Iris pigment epithelial cell (primary cell): ENCODE measurements around the gene NECAP2.
A peak's percentile ranks its signal among the peaks of the same experiment; 100 is the strongest.

Experiments
- DNase-seq: peaks from one replicate; pipeline ENCODE4 v3.0.0-alpha.2; 2011; ENCODE audit warnings: low read depth

Gene NECAP2, protein sequence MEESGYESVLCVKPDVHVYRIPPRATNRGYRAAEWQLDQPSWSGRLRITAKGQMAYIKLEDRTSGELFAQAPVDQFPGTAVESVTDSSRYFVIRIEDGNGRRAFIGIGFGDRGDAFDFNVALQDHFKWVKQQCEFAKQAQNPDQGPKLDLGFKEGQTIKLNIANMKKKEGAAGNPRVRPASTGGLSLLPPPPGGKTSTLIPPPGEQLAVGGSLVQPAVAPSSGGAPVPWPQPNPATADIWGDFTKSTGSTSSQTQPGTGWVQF

DNA sequence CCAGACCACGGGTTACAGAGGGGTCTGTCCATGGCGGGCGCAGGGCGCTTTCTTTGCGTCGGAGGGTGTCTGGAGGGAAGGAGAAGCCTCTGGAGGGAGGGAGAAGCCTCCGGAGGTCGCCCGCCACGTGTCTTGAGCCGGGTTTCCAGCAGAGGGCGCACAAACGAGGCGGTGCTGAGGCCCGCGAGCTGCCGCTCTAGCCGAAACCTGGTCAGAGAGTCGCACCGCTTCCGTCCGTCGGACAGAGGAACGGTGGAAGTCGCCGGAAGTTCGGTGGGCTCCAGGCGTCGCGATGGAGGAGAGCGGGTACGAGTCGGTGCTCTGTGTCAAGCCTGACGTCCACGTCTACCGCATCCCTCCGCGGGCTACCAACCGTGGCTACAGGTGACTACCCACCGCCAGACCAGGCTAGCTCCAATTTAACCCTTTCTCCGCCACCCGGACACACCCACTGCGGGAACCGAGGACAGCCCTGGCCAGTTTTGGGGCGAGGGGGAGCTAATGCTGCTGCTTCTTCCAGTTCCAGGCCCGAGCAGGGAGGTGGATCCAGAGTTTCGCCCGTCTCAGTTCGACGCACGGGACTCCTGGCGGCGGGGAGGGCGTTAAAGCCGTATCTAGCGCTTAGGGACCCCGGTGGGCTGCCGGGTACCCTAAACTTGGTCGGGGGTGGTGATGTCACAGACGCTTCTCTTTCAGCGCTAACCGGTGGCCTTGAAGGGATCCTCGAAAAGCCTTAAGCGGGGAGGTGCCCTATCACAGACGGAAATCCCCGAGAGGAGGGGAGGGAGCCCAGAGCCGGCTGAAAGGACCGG lies at the start of gene NECAP2:
TSS of gene NECAP2 (plus strand) at position 255 of the 812 bp plus-strand sequence. CDS start at position 293, 38 bp downstream.
- peak; percentile 91 for DNase-seq

DNA sequence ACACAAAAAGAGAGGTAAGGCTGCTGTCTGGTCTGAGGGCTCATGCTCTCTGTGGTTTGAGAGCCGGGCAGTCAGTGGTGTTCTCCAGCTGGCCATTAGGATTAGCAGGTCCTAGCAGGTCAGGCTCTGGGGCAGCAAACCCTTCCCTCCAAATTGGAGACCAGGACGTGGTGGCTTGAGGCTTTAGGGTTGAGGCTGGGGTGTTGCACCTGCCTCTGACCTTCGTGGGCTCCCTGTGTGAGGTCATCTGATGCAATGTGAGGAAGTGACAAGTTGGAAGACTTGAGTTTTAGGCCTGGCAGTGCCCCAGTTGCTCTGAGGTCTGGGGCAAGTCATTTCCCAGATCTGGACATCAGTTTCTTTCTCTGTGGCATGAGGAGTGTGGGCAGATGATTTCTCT lies 49.1 kb upstream of the NECAP2 start:
- no peak for DNase-seq

DNA sequence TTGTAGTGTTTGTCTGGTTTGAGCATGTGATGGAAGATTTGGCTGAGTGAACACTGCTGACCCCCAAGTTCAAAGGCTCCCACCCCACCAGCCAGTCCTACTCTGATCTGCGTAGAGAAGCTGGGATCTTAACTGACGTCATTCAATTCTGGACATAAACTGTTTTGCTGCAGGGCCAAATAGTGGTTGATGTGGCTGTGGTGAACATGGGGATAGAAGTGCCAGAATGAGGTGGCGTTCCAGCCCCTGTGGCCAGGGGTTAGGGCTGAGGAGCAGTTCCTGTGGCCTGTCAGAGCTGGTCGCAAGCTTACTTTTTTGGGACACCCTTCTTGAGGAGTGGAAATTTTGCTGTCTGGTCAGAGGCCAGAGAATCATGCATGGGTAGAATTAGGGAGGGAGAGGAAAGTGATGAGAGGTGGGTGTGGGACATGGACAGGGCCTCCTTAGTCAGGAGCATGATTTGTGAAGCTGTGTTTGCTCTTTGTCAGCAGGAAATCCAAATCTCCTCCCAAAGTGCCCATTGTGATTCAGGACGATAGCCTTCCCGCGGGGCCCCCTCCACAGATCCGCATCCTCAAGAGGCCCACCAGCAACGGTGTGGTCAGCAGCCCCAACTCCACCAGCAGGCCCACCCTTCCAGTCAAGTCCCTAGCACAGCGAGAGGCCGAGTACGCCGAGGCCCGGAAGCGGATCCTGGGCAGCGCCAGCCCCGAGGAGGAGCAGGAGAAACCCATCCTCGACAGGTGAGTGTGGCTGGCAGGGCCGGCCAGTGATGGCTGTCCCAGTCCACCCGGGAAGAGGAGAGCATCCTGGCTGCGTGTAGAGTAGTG lies 47.6 kb upstream of the NECAP2 start:
- DNase-seq, result no peak

DNA sequence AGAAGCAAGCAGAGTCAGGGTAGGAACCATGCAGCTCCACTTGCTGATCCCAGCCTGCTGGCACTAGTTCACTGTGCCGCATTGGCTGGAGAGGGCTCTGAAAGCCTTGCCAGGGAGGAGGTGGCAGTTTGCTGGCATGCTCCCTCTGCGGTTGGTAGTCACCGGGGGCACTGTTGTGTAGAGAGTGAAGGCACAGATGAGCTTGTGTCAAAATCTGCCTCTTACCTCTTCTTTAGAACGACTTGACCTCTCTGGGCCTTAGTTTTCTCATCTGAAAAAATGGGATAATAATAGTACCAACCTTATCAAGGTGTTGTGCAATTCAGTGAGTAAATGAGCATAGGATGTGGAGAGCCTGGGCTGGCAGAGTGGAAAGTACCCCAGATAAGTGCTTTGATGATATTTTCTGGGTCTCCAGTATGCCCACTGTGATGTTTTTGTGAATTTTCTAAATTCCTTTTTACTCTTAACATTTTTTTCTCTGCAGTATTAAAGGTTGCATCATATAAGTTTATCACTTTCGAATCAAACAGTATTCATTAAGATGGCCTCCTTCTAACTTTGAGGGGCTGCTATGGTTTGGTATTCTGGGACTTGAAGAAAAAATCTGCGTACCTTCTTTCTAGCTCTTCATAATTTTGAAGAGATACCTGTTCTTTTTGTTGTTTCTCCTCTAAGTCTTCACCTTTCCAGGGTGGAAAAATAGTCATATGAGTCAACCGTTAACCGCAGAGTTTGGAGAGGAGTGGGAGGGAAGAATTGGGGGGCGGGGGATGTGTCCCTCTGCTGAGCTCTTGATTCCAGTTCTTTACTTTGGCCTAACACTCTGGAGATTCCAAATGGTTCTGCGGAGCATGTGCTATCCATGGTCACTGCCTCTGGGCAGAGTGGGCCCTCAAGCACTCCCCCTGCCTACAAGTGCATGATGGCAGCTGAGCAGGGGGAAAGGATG lies 46.7 kb upstream of the NECAP2 start:
- DNase-seq, result no peak

DNA sequence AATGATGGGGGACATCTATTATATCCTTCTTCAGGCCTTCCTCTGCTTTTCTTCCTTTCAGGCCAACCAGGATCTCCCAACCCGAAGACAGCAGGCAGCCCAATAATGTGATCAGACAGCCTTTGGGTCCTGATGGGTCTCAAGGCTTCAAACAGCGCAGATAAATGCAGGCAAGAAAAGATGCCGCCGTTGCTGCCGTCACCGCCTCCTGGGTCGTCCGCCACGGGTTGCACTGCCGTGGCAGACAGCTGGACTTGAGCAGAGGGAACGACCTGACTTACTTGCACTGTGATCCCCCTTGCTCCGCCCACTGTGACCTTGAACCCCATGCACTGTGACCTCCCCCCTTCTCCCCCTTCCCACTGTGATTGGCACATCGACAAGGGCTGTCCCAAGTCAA lies 45.5 kb upstream of the NECAP2 start:
- no peak for DNase-seq

DNA sequence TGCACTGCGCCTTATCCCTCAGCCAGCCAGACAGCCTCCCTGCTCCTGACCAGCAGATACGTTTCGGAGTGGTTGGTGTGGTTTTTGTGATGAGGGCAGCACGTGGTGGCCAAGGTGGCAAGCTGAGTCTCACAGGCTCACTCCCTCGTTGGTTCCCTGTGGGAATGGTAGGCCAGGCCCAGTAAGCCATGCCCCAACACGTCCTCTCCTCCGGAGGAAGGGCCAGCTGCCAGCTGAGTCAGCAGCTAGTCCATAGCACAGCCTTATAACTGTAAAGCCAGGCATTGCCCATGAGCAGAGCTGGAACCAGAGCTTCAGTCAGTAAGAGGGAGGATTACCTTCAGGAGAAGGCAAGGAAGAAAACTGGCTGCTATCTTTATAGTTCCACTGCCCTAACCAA lies 43.9 kb upstream of the NECAP2 start:
- DNase-seq, result peak; percentile 84

DNA sequence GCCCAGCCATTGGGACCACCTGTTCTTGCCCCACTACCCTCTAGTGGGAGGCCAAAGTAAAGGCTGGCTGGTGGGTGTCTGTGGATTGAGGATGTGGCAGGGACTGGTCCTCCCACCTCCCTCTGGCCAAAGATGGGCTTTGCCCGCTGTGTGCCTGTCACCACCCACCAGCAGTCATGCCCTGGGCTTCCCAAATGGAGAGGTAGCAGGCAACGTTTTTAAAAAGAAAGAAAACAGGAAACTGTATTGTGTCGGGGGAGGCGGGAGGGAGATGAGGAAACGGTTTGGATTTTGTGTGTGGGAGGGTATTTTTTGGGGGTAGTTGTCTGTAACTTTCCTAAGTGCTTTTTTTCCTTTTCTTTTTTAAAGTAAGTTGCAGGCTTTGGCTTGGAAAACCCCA lies 43.4 kb upstream of the NECAP2 start:
- DNase-seq, result no peak

DNA sequence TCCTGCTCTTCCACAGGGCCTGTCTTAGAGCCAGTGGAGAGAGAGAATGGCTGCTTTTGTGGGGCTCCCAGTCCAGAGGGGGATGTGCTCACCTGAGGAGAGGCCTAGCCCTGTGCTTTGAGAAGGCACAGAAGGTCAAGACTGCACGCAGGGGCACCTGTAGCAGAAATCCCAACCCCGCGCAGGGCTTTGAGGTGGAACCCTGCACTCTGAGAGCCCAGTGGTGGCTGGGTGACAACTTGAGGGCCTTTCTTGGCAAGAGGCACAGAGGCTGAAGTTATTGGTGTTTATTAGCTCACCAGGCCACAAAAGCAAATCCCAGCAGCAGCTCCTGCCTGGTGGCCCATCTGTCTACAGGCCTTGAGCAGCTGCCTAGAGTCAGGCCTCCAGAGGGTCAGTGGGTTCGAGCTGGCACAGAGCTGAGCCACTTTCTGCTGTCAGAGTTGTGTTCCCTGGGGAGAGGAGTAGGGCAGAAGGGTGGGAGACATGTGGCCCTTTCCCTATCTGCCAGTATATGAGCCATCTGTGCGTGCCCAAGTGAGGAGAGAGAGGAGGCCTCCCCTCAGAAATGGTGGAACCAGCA lies 42.1 kb upstream of the NECAP2 start:
- DNase-seq, result no peak

DNA sequence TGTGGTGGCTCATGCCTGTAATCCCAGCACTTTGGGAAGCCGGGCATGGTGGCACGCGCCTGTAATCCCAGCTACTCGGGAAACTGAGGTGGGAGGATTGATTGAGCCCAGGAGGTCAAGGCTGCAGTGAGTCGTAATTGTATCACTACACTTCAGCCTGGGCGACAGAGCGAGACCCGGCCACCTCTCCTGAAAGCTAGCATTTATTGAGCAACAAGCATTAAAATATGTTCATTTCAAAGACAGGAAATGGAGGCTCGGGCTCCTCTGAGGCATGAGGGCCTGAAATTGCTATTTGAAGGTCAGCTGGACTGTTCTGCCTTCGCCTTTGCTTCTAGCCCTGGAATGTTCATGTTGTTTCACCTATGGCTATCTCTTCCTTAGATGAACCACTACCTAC lies 37.8 kb upstream of the NECAP2 start:
- peak; percentile 33 for DNase-seq

DNA sequence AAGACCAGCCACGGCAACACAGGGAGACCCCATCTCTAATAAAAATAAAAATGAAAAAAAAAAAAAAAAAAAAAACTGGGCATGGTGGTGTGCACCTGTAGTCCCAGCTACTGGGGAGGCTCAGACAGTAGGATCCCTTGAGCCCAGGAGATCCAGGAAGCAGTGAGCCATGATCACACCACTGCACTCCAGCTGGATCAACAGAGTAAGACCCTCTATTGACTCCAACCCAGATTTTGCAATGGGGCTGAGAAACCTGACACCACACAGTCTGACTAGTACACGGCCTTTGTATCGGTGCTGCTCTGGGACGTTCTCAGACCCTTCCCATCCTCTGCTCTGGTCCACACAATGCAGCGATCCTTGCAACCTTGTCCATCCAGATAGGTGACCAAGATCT lies 35.1 kb upstream of the NECAP2 start:
- peak; percentile 23 for DNase-seq

DNA sequence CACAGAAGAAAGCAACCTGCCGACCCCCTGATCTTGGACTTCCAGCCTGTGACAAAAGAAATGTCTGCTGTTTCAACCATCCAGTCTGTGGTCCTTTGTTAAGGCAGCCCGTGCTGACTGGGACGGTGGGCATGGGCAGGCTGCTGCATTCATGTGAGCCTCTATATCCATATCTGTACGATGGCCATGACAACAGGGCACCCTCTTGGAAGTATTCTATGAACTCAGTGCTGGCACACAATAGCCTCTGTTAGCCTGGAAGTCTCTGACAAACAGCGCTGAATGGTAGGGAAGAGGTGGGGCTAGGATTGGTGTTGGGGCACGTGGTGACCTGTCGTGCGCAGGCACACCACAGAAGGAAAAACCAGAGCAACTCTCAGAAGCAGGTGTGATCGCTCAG lies 33.7 kb upstream of the NECAP2 start:
- no peak for DNase-seq

DNA sequence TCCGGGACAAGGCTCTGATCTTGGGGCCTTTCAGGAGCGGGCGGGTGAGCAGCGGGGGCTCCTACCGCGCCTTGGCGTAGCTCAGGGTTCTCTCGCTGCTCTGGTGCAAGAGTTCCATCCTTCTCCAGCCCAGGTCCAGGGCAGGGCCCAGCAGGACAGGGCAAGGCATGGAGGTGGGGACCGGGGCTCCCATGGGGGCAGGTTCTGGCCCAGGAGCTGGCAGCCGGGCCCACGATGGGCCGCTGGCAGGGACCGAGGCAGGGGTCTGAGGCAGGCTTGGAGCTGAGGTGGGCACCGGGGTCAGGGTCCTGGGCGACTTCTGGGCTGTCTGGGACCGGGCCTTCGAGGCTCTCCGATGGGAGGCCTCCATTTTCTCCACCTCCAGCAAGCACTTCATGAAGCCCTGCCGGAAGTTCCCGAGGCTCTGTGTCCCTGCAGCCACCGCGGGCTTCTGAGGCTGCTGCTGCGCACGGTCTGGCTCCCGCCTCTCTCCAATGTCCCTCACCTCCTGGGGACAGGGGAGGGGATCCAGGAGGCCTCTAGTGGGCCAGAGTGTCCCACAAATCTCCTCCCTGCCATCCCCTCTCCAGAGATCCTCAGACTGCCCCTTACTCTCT lies 30.9 kb upstream of the NECAP2 start:
- no peak for DNase-seq

DNA sequence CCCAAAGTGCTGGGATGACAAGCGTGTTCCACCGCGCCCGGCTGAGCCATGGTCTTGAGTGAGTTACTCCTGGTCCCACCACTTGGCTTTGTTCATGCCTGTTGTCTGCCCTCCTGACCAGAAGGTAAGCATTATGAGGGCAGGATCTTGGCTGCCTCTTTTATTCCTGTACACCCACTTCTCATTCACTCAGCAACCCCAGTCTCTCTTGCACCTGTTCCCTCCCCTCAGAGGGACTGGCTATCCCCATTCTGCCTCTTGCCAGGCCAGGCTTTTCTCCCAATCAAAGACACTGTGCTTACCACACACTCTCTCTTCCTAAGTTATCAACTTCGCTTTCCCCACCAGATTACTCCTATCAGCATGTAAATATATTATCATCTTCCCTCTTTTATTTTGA lies 29.7 kb upstream of the NECAP2 start:
- no peak for DNase-seq

DNA sequence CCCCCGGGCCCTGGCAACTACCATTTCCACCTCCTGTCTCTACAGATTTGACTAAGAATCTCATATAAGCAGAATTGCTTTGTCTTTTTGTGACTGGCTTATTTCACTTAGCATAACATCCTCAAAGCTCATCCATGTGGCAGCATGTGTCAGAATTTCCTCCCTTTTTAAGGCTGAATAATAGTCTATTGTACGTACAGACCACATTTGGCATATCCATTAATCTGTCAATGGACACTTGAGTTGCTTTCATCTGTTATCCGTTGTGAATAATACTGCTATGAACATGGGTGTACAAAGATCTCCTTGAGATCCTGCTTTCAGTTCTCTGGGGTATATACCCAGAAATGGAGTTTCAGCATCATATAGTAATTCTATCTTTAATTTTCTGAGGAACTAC lies 27.3 kb upstream of the NECAP2 start:
- DNase-seq, result no peak

DNA sequence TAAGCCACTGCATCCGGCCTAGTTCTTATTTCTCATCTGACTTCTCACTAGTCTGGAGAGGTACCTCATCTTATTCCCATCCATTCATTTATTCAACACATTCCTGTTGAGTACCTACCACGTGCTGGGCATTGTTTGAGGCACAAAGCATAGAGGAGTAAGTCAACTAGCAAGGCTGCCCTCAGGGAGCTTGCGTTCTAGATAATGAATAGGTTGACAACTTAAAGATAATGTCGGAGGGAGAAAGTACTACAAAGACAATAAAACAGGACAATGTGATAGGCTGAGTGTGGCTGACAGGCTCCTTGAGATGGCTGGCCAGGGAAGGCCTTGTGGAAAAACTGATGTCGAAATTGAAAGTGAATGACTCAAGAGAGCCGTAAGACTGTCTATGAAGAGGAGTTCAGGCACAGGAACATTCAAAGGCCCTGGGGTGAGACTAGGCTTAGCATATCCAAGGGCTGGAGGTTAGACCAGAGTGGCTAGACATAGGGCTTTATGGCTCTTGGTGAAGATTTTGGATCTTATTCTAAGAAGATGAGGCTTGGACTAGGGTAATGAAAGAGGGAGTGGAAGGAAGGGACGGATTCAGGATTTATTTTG lies 21.6 kb upstream of the NECAP2 start:
- peak; percentile 57 for DNase-seq

DNA sequence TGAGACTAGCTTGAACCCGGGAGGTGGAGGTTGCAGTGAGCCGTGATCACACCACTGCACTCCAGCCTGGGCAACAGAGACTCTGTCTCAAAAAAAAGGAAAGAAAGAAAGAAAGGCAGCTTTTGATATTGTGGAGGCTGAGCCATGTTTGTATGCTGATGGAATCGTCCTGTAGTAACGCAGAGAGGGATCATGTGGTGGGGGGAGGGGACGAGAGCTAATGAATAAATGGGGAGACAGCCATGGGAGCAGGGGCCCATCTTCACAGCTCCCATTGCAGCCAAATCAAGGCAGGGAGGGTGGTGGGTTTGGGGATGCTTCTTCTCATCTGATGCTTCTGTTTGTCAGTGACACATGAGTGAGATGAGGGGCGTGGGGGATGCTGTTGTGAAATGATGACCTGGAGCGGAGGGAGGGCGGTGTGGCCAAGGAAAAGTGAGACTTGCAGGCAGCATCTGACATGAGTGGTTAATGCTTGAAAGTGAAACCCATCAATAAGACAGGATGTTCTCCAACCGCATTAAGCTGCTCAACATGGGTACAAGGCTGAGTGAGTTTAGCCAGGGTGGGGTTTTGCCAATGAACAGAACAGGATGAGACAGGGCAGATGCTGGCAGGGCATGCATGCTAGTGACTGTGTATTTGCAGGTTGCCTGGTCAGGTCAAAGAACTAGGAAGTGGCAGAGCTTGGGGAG lies 20.0 kb upstream of the NECAP2 start:
- DNase-seq, result no peak

DNA sequence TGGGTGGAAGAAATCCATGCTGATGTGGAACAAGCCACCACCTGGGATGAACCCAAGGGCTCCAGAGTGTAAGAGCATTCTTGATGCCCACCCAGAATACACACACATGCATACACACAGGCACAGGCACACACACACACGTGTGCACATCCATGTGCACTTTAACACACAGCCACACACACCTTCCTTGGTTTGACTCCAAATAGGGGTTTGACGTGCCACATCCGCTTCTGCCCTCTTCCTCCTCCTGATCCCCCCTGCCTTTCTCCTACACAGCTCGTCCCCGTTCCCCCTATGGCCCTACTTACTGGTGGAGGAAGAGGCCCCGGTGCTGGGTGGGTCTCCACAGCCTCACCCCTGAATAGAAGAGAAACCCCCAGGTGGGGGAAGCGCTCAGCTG lies 19.3 kb upstream of the NECAP2 start:
- DNase-seq, result no peak

DNA sequence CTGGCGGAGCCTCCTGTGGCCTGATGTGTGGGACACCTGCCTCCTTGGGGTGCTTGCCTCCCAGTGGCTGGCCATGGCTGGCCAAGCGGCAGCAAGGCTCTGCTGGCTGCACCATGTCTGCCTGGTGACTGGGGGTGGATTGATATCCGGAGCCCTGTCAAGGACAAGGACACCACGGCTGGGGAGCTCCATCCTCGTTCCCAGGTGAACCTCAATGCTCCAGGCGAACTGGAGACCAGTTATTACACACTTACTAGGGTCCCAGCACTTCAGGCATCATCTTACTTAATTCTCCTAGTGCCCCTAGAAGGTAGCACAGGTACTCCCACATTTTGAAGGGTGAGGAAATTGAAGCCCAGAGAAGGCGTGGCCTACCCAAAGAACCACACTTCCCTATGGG lies 18.5 kb upstream of the NECAP2 start:
- no peak for DNase-seq

DNA sequence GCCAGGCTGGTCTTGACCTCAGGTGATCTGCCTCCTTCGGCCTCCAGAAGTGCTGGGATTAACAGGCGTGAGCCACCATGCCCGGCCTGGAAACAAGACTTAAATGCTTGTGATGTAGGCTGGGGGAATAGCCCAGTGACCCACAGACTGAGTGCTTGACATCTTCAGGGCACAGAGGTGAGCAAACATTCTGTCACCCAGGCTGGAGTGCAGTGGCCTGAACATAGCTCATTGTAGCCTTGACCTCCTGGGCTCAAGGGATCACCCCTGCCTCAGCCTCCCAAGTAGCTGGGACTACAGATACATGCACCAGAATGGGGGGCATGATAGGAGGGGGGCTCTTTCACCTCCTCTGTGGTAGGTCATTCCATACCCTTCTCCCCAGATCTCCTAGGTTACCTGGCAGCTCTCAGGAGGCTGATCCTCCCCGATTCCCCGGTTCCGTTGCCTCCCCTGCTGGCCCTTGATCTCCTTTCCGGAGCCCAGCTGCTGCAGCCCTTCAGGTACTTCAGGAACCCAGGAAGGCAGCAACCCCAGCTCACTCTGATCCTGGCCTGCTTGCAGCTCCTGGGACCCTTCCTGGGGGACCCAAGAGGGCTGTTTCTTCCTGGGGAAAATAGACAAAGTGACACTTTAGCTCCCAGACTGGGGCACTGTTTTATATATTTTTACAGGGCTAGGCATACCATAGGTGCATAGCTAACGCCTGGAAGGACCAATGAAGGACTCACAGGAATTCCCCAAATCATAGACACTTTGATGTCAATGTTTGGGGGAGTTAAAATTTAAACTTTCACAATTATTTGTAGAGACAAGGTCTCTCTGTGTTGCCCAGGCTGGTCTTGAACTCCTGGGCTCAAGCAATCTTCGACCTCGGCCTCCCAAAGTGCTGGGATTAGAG lies 15.1 kb upstream of the NECAP2 start:
- no peak for DNase-seq
